Measurements from ENCODE around the gene PLAAT4.
A peak's percentile ranks its signal among the peaks of the same experiment; 100 is the strongest.

PLAAT4 gene

GRCh38 chr11:63536669-63537292, at the start of gene PLAAT4:
PLAAT4 (plus strand) TSS chr11:63536808; CDS start chr11:63536869, 61 bp downstream.
- peak within 1 kb of the TSS; percentile 81 for H2AFZ ChIP-seq (ENCODE audit: low read length)
- no peaks in the 10 kb centered on the region for H3F3A ChIP-seq (ENCODE audit: low read depth)
- H3K4me3 ChIP-seq (ENCODE audit: low read length, poor library complexity, severe bottlenecking), result peak within 1 kb of the TSS; percentile 67
- no peaks in the 10 kb centered on the region for H3K79me2 ChIP-seq (ENCODE audit: insufficient read depth, low read length)
- no peaks in the 10 kb centered on the region for H3K27me3 ChIP-seq (ENCODE audit: insufficient read depth, low read length, poor library complexity, severe bottlenecking)
- no peaks in the 10 kb centered on the region for H4K20me1 ChIP-seq (ENCODE audit: insufficient read depth, low read length, poor library complexity, severe bottlenecking)
- H3K4me1 ChIP-seq (ENCODE audit: insufficient read depth, low read length, poor library complexity, severe bottlenecking), result peaks cover 64% of the 10 kb centered on the region
- H3K36me3 ChIP-seq (ENCODE audit: insufficient read depth, low read length), result no peaks in the 10 kb centered on the region
- peak within 1 kb of the TSS; percentile 77 for H3K4me2 ChIP-seq (ENCODE audit: low read depth, low read length, poor library complexity, severe bottlenecking)
- H3K9me2 ChIP-seq (replicated peaks; ENCODE audit: low read depth, low read length), result no peaks in the 10 kb centered on the region
- TF ChIP-seq CTCF (conservative IDR thresholded peaks at IDR 0.05; ENCODE audit: low read length) (no peak), EZH2phosphoT487 (IDR thresholded peaks at IDR 0.05; ENCODE audit: borderline replicate concordance) (no peak)
- peak within 1 kb of the TSS; percentile 64 for H3K9ac ChIP-seq (ENCODE audit: low read depth, low read length, poor library complexity, severe bottlenecking)
- no peaks in the 10 kb centered on the region for H3K9me3 ChIP-seq (ENCODE audit: insufficient read depth, low read depth, low read length)

DNA sequence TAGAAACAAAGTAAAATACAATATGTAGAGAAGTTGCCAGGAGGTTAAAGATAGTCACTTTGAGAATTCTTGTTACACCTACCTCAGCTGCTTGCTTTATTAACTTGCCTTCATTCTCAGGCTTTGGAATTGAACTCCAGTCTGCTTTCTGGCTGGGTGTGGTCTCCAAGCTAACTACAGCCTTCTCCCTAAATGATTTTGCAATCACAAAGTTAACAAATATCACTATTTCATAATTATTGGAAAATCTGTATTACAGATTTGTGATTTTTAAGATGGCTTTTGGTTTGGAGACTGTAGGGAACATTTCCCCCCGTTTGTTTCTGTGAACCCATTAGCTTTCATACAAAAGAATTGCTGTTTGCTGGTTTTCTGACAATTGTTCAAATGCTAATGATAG, 47.8 kb upstream of the PLAAT4 start:
- Histone ChIP-seq H3K4me3 (ENCODE audit: low read length, poor library complexity, severe bottlenecking) (no peak overlapping the region), H3K36me3 (ENCODE audit: insufficient read depth, low read length) (no peaks in the 10 kb centered on the region), H3K27me3 (ENCODE audit: insufficient read depth, low read length, poor library complexity, severe bottlenecking) (no peaks in the 10 kb centered on the region), H4K20me1 (ENCODE audit: insufficient read depth, low read length, poor library complexity, severe bottlenecking) (no peaks in the 10 kb centered on the region), H2AFZ (ENCODE audit: low read length) (no peak overlapping the region), H3K4me2 (ENCODE audit: low read depth, low read length, poor library complexity, severe bottlenecking) (no peak overlapping the region), H3K79me2 (ENCODE audit: insufficient read depth, low read length) (no peaks in the 10 kb centered on the region), H3F3A (ENCODE audit: low read depth) (no peaks in the 10 kb centered on the region), H3K9ac (ENCODE audit: low read depth, low read length, poor library complexity, severe bottlenecking) (no peak overlapping the region), H3K9me2 (replicated peaks; ENCODE audit: low read depth, low read length) (no peaks in the 10 kb centered on the region), H3K4me1 (ENCODE audit: insufficient read depth, low read length, poor library complexity, severe bottlenecking) (no peaks in the 10 kb centered on the region), H3K9me3 (ENCODE audit: insufficient read depth, low read depth, low read length) (peaks cover 5% of the 10 kb centered on the region; the same call in 1 of the 2 replicates)
- TF ChIP-seq CTCF (conservative IDR thresholded peaks at IDR 0.05; ENCODE audit: low read length) (no peak), EZH2phosphoT487 (IDR thresholded peaks at IDR 0.05; ENCODE audit: borderline replicate concordance) (no peak)

DNA sequence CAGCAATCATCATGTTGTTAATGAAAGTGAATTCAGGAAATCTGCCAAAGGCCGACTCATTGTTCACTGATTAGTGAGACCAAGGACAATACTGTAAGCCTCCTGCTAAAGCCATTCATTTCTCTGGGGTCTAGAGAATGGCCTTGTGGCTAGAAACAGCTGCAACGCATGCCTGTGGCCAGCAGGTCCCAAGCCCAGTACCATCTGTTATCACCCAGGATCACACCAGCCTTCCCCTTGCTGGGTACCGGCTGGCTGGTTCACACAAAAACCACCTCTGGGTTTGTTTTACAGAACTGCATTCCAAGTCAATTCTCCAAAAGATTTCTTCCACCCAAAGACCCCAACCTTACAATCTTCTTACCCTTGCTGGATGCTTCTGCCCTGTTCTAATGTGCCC, 46.7 kb upstream of the PLAAT4 start:
- no peaks in the 10 kb centered on the region for H3K36me3 ChIP-seq (ENCODE audit: insufficient read depth, low read length)
- no peak overlapping the region for H2AFZ ChIP-seq (ENCODE audit: low read length)
- H3K9ac ChIP-seq (ENCODE audit: low read depth, low read length, poor library complexity, severe bottlenecking), result no peak overlapping the region
- H3K4me3 ChIP-seq (ENCODE audit: low read length, poor library complexity, severe bottlenecking), result no peak overlapping the region
- TF ChIP-seq EZH2phosphoT487 (IDR thresholded peaks at IDR 0.05; ENCODE audit: borderline replicate concordance), result no peak
- no peak for TF ChIP-seq CTCF (conservative IDR thresholded peaks at IDR 0.05; ENCODE audit: low read length)
- no peak overlapping the region for H3K4me2 ChIP-seq (ENCODE audit: low read depth, low read length, poor library complexity, severe bottlenecking)
- H3K27me3 ChIP-seq (ENCODE audit: insufficient read depth, low read length, poor library complexity, severe bottlenecking), result no peaks in the 10 kb centered on the region
- no peaks in the 10 kb centered on the region for H4K20me1 ChIP-seq (ENCODE audit: insufficient read depth, low read length, poor library complexity, severe bottlenecking)
- H3K9me3 ChIP-seq (ENCODE audit: insufficient read depth, low read depth, low read length), result peaks cover 5% of the 10 kb centered on the region; the same call in 1 of the 2 replicates
- no peaks in the 10 kb centered on the region for H3K4me1 ChIP-seq (ENCODE audit: insufficient read depth, low read length, poor library complexity, severe bottlenecking)
- H3K79me2 ChIP-seq (ENCODE audit: insufficient read depth, low read length), result no peaks in the 10 kb centered on the region
- no peaks in the 10 kb centered on the region for H3F3A ChIP-seq (ENCODE audit: low read depth)
- H3K9me2 ChIP-seq (replicated peaks; ENCODE audit: low read depth, low read length), result no peaks in the 10 kb centered on the region
